Activated CD8-positive, alpha-beta T cell treated with anti-CD3 and anti-CD28 coated beads, Interleukin-2, amount 10 ng/mL, durations not matched to agents 7 days and 5 days (primary cell): ENCODE data around the gene CDK15. TPM values are rescaled to one million over a fixed set of nuclear protein-coding genes. Genes with fewer than 3 reads are reported as not detected.

ENCODE experiments used
- ATAC-seq: fragments of 150-1000 bp; cut with Tn5 transposase; one replicate; pipeline ENCODE4 v1.10.0; 2021; ENCODE audit warnings: moderate library complexity
- CTCF ChIA-PET: fragments of 350-600 bp; sonication (Branson Sonifier 250); formaldehyde crosslinking; loops from one replicate; lab custom pipeline; 2021; ENCODE audit warnings: antibody characterized with exemption; lab: Charles Lee
- POLR2A ChIA-PET: fragments of 350-600 bp; sonication (Branson Sonifier 250); formaldehyde crosslinking; loops from one replicate; lab custom pipeline; 2021; ENCODE audit warnings: antibody characterized with exemption; lab: Charles Lee
- DNase-seq: peaks from one replicate; pipeline ENCODE4 v3.0.0-alpha.2; 2020
- H3K27ac Mint-ChIP-seq: one replicate; pipeline ENCODE4 v1.8.0; 2021; ENCODE audit warnings: mild to moderate bottlenecking, mixed read lengths
- H3K27me3 Mint-ChIP-seq: one replicate; pipeline ENCODE4 v1.8.0; 2021; ENCODE audit warnings: low read depth, mixed read lengths
- H3K36me3 Mint-ChIP-seq: one replicate; pipeline ENCODE4 v1.8.0; 2021; ENCODE audit warnings: low read depth, mixed read lengths
- H3K4me1 Mint-ChIP-seq: one replicate; pipeline ENCODE4 v1.8.0; 2021; ENCODE audit warnings: low read depth, mixed read lengths
- H3K4me3 Mint-ChIP-seq: one replicate; pipeline ENCODE4 v1.8.0; 2021; ENCODE audit warnings: mild to moderate bottlenecking, mixed read lengths
- H3K9me3 Mint-ChIP-seq: one replicate; pipeline ENCODE4 v1.8.0; 2022; ENCODE audit warnings: mixed read lengths; ENCODE audit not compliant: insufficient read depth
- total RNA-seq, 2 experiments: library from RNA; stranded (reverse); gene quantifications; one replicate each; pipeline ENCODE4 v1.2.3, GENCODE V29; 2021

CDK15 gene
- total RNA-seq, 2 experiments from 2014 or later = not detected

DNA sequence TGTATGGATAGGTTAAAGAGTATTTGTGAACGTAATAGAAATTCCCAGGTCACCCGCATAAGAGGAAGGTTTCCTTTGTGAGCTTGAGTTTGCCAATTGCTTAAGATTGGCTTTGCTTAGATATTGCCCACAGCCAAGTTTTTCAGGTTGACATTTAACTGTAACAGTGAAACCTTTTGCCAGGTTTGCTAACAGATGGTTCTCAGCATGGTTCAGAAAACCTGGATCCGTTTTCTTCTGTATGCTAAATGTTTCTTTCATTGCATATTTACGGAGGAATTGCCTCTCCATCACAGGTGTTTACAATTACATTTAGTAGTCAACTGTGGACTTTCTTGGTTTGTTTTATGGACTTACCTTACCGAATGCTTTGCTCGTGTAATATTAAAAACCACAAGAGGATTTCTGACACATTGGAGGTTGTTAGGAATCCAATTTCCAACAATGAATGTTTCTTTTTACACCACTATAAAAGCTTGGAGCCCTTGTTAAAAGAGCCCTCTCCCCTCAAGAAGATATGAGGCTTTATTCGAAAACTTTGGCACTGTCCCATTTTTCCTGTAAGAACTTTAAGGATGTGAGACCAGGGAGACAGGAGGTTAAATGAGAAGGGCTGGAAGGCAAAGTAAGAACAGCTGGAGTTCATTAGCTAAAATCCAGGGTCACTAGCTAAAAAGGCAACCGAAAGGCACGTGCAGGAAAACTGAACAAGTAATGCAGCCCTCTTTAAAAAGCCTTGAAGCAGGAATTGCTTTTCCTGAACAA is 7.8 kb downstream of the CDK15 start:
- H3K9me3 Mint-ChIP-seq = no peaks in the 10 kb centered on the region
- H3K4me1 Mint-ChIP-seq = no peaks in the 10 kb centered on the region
- H3K27ac Mint-ChIP-seq = no peak overlapping the region
- peaks cover 16% of the 10 kb centered on the region for H3K27me3 Mint-ChIP-seq
- DNase-seq = no peak
- H3K4me3 Mint-ChIP-seq = no peak overlapping the region
- H3K36me3 Mint-ChIP-seq = no peaks in the 10 kb centered on the region
- ChIA-PET POLR2A (no interaction called here), CTCF (interaction anchor here (0.6 kb wide), 1 partner anchor 19 kb away, joined by 3 read pairs; no protein-coding TSS in a partner anchor)
- no peak for ATAC-seq

GRCh38 chr2:201816657-201817575 is 10.6 kb downstream of the CDK15 start:
- Mint-ChIP-seq H3K4me1 (no peaks in the 10 kb centered on the region), H3K27ac (no peak overlapping the region), H3K27me3 (peaks cover 25% of the 10 kb centered on the region), H3K9me3 (no peaks in the 10 kb centered on the region), H3K4me3 (no peak overlapping the region), H3K36me3 (no peaks in the 10 kb centered on the region)
- DNase-seq = no peak
- CTCF ChIA-PET = no interaction called here
- POLR2A ChIA-PET = no interaction called here
- no peak for ATAC-seq

DNA sequence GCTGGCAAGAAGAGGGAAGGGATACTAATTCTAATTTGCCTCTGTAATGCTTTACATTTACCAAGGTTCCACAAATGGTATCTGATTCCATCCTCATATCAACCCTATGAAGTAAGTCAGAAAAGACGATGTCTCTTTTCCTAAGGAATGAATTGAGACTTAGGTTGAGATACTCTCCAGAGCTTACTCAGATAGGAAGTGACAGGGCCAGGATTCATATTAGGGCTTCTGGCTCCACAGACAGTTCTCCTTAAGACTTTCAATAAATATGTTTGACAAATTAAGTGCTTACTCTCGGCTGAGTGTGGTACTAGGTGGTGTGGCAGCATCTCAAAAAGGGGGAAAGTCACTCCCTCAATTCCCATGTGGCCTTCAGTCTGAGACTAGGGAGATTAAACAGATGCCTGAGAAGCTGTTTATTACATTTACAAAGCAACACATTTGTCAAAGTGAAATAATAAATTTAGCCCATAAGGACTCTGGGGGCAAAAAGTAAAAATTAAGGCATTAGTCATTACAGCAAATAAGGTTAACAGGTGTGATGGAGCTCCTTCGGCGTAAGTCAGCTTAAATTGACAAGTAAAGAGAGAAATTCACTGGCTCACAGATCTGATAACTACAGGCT is 14.2 kb downstream of the CDK15 start:
- ATAC-seq (no peak), DNase-seq (no peak)
- no peak overlapping the region for H3K4me3 Mint-ChIP-seq
- no peaks in the 10 kb centered on the region for H3K4me1 Mint-ChIP-seq
- peaks cover 19% of the 10 kb centered on the region for H3K27me3 Mint-ChIP-seq
- H3K36me3 Mint-ChIP-seq = no peaks in the 10 kb centered on the region
- CTCF ChIA-PET = no interaction called here
- no peak overlapping the region for H3K27ac Mint-ChIP-seq
- no peaks in the 10 kb centered on the region for H3K9me3 Mint-ChIP-seq
- POLR2A ChIA-PET = no interaction called here

DNA sequence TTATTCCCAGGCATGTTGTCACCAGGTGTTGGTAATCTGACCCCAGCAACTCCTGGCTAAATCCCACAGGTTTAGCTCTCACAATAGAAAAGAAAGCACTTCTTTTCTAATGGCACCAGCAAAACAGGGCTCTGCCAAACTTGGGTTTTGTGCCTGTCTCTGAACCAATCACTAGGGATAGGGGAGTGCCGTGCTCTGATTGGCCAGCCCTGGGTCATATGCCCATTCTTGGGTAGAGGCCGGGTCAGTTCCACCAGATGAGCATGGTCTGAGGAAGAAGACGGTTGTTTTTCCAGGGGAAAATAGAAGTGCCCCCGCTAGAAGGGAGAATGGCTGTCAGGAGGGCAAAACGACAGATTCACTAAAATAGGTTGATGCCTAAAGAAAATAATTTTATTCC is 14.7 kb downstream of the CDK15 start:
- POLR2A ChIA-PET = no interaction called here
- DNase-seq = no peak
- no peak for ATAC-seq
- CTCF ChIA-PET = no interaction called here
- Mint-ChIP-seq H3K4me1 (no peaks in the 10 kb centered on the region), H3K9me3 (no peaks in the 10 kb centered on the region), H3K27ac (no peak overlapping the region), H3K4me3 (no peak overlapping the region), H3K36me3 (no peaks in the 10 kb centered on the region), H3K27me3 (peaks cover 21% of the 10 kb centered on the region)

DNA sequence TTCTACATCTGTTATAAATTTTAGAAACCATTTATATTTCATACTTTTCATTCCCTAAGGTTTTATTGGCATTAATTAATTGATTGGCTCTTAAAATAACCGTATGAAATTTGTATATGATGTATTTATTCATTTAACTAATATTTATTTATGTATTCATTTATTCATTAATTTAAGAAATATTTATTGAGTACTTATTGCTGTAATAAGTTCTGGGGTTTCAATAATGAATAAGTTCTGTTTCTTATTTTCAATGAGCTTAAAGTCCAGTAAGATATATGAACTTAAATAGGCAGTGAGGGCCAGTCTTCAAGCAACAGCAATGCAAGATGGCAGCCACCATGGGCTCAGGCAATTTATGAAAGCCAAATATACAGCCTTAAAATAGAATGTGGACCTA is 17.9 kb downstream of the CDK15 start:
- Mint-ChIP-seq H3K27ac (no peak overlapping the region), H3K36me3 (no peaks in the 10 kb centered on the region), H3K4me3 (no peak overlapping the region), H3K4me1 (no peaks in the 10 kb centered on the region), H3K27me3 (peaks cover 20% of the 10 kb centered on the region), H3K9me3 (no peaks in the 10 kb centered on the region)
- no peak for DNase-seq
- ChIA-PET CTCF (no interaction called here), POLR2A (interaction anchor here (0.6 kb wide), 1 partner anchor 352 kb away, joined by 3 read pairs; no protein-coding TSS in a partner anchor)
- no peak for ATAC-seq

GRCh38 chr2:201827621-201828020 is 21.3 kb downstream of the CDK15 start:
- Mint-ChIP-seq H3K4me3 (no peak overlapping the region), H3K27me3 (peaks cover 12% of the 10 kb centered on the region), H3K9me3 (no peaks in the 10 kb centered on the region), H3K27ac (no peak overlapping the region), H3K4me1 (no peaks in the 10 kb centered on the region), H3K36me3 (no peaks in the 10 kb centered on the region)
- no peak for DNase-seq
- ChIA-PET CTCF (no interaction called here), POLR2A (no interaction called here)
- no peak for ATAC-seq

- ChIA-PET CTCF (interaction anchor here (1.1 kb wide), 1 partner anchor 10 kb away, joined by 4 read pairs; no protein-coding TSS in a partner anchor), POLR2A (no interaction called here)
- H3K27me3 Mint-ChIP-seq = peaks cover 11% of the 10 kb centered on the region
- H3K4me1 Mint-ChIP-seq = no peaks in the 10 kb centered on the region
- no peaks in the 10 kb centered on the region for H3K36me3 Mint-ChIP-seq
- DNase-seq (no peak), ATAC-seq (no peak)
- H3K27ac Mint-ChIP-seq = no peak overlapping the region
- H3K4me3 Mint-ChIP-seq = no peak overlapping the region
- no peaks in the 10 kb centered on the region for H3K9me3 Mint-ChIP-seq
Measured at GRCh38 chr2:201828220-201828619, 21.9 kb downstream of the CDK15 start.

DNA sequence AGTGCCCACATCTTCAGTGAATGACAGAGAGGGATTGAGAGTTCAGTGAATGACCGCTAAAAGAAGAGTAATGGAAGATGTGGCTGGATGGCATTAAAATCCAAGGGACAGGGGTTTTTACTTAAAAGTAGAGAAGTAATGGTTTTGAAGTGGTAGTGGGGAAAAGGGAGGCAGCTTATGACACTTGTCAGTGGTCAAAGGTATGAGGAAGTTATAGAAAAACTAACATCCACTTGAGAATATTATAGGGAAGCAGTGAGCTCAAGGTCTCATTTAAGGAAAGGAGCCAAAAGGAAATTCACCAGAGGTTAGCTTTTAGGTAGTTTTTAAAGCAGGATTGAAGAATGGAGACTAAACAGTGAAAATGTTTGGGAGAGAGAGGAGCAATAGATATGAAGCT is 24.3 kb downstream of the CDK15 start:
- H3K36me3 Mint-ChIP-seq = no peaks in the 10 kb centered on the region
- no peak overlapping the region for H3K4me3 Mint-ChIP-seq
- no peak overlapping the region for H3K27ac Mint-ChIP-seq
- ChIA-PET CTCF (no interaction called here), POLR2A (no interaction called here)
- DNase-seq (no peak), ATAC-seq (no peak)
- H3K4me1 Mint-ChIP-seq = no peaks in the 10 kb centered on the region
- peaks cover 8% of the 10 kb centered on the region for H3K27me3 Mint-ChIP-seq
- no peaks in the 10 kb centered on the region for H3K9me3 Mint-ChIP-seq

- Mint-ChIP-seq H3K4me3 (no peak overlapping the region), H3K9me3 (no peaks in the 10 kb centered on the region), H3K36me3 (no peaks in the 10 kb centered on the region), H3K4me1 (no peaks in the 10 kb centered on the region), H3K27ac (no peak overlapping the region), H3K27me3 (peaks cover 6% of the 10 kb centered on the region)
- ChIA-PET CTCF (no interaction called here), POLR2A (no interaction called here)
- ATAC-seq (no peak), DNase-seq (no peak)
Measured at GRCh38 chr2:201831469-201831868, 25.1 kb downstream of the CDK15 start.

DNA sequence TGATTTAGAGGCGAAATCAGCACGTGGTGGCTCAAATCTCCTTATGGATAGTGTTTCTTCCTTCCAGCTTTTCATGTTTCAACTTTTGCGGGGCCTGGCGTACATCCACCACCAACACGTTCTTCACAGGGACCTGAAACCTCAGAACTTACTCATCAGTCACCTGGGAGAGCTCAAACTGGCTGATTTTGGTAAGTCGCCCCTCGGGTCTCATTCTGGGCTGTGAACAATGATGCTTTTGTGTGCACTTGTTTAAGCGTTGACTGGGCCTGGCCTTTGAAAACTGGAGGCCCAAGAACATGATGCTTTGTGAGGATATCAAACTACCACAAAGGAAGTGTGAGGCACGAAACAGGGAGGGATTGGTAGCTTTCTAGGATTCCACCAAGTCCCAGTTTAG is 27.4 kb downstream of the CDK15 start:
- Mint-ChIP-seq H3K4me3 (no peak overlapping the region), H3K9me3 (no peaks in the 10 kb centered on the region), H3K27ac (no peak overlapping the region), H3K36me3 (no peaks in the 10 kb centered on the region), H3K4me1 (no peaks in the 10 kb centered on the region), H3K27me3 (peaks cover 3% of the 10 kb centered on the region)
- ATAC-seq (no peak), DNase-seq (no peak)
- POLR2A ChIA-PET = no interaction called here
- CTCF ChIA-PET = no interaction called here

DNA sequence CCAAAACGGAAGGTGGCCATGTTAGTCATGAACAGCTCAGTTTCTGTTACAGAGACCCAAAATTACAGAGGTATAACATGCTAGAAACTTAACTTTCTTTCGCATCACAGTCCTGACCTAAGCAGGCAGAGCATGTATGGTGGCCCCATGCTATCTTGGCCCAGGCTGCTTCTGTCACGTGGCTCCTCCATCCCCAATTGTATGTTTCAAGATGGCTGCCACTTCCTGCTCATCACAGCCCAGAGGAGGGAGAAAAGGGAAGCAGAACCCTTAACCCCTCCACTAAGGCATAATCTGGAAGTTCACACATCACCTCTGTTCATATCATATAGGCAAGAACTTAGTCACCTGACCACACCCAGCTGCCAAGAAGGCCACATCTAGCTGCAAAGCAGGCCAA is 28.7 kb downstream of the CDK15 start:
- Mint-ChIP-seq H3K36me3 (no peaks in the 10 kb centered on the region), H3K4me1 (no peaks in the 10 kb centered on the region), H3K9me3 (no peaks in the 10 kb centered on the region), H3K27me3 (peaks cover 7% of the 10 kb centered on the region), H3K27ac (no peak overlapping the region), H3K4me3 (no peak overlapping the region)
- ATAC-seq (no peak), DNase-seq (no peak)
- ChIA-PET POLR2A (no interaction called here), CTCF (no interaction called here)

DNA sequence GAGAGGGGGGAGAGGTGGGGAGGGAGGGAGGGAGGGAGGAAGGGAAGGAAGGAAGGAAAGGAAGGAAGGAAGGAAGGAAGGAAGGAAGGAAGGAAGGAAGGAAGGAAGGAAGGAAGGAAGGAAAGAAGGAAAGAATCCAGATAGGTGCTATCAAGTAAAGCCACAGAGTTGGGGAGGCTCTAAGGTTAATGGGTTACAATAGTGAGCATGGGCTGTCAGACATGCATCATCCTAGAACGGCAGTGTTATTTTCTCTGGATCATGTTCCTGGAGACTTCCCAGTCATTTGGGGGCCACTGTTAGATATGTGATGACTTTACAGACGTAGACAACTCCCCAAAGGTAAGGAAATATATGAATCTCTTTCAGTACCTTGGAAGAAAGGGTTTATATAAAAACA is 31.1 kb downstream of the CDK15 start:
- no peaks in the 10 kb centered on the region for H3K4me1 Mint-ChIP-seq

More for the DNA sequence above, 31.1 kb downstream of the CDK15 start:
- POLR2A ChIA-PET = no interaction called here
- no peak overlapping the region for H3K4me3 Mint-ChIP-seq
- no peak overlapping the region for H3K27ac Mint-ChIP-seq
- no peaks in the 10 kb centered on the region for H3K36me3 Mint-ChIP-seq
- H3K27me3 Mint-ChIP-seq = peaks cover 8% of the 10 kb centered on the region
- no peaks in the 10 kb centered on the region for H3K9me3 Mint-ChIP-seq
- CTCF ChIA-PET = no interaction called here
- no peak for ATAC-seq
- DNase-seq = no peak
